GM12878 (cell line): ENCODE data around the gene ANKHD1. TPM values are rescaled to one million over a fixed set of nuclear protein-coding genes. Genes with fewer than 3 reads are reported as not detected.

Experiments used
- ATAC-seq: fragments of 200-7000 bp; cut with Tn5 transposase; 3 replicates; pipeline ENCODE4 v1.9.1; 2020; ENCODE audit warnings: mild to moderate bottlenecking, moderate library complexity
- BruUV-seq: library from RNA; stranded (reverse); fragments of 400-500 nt; replicated peaks from 2 replicates; lab custom pipeline; 2021; lab: Mats Ljungman, UMichigan
- CTCF ChIA-PET: fragments of 300-600 bp; sonication (Branson Sonifier 250); formaldehyde crosslinking; extraction: SDS; loops from one replicate; lab custom pipeline; 2021; ENCODE audit warnings: inconsistent platforms; lab: Yijun Ruan, JAX
- POLR2A ChIA-PET: fragments of 350-600 bp; formaldehyde crosslinking; extraction: SDS; loops from one replicate; lab custom pipeline; 2021; ENCODE audit warnings: inconsistent platforms; lab: Charles Lee
- RAD21 ChIA-PET: fragments of 300-600 bp; sonication (Branson Sonifier 250); formaldehyde crosslinking; loops from one replicate; lab custom pipeline; 2023; ENCODE audit warnings: antibody characterized with exemption; ENCODE audit not compliant: unreplicated experiment; lab: Charles Lee
- SMC1A ChIA-PET: fragments of 300-600 bp; sonication (Branson Sonifier 250); formaldehyde crosslinking; loops from one replicate; lab custom pipeline; 2023; ENCODE audit not compliant: unreplicated experiment, uncharacterized antibody; lab: Charles Lee
- DNase-seq: peaks from one replicate; pipeline ENCODE4 v3.0.0-alpha.2; 2011; ENCODE audit warnings: low read depth, low spot score
- FAIRE-seq: peaks from 3 replicates; lab custom pipeline; 2011; peaks lifted over from hg19 to GRCh38; lab: Jason Lieb, UNC
- H2AFZ ChIP-seq: 2 replicates; pipeline ENCODE4 v1.6.0; 2011; ENCODE audit warnings: low read depth, low read length, control low read depth; ENCODE audit not compliant: control insufficient read depth
- H3K27ac ChIP-seq: 2 replicates; pipeline ENCODE4 v1.5.1; 2011; ENCODE audit warnings: control low read depth; ENCODE audit not compliant: control insufficient read depth, insufficient read depth
- H3K27me3 ChIP-seq, 2 experiments: replicated peaks in 1 of 2; 2 replicates each; pipeline versions ENCODE4 v1.6.0 to v1.6.1; 2011; ENCODE audit warnings: low read length in 1 of 2; ENCODE audit not compliant: control insufficient read depth in 2 of 2, insufficient read depth in 2 of 2
- H3K36me3 ChIP-seq, 2 experiments: 2 replicates each; pipeline ENCODE4 v1.5.1; 2011; ENCODE audit warnings: low read length in 1 of 2; ENCODE audit not compliant: control insufficient read depth in 2 of 2, insufficient read depth in 2 of 2
- H3K4me1 ChIP-seq: 2 replicates; pipeline ENCODE4 v1.6.1; 2011; ENCODE audit warnings: mild to moderate bottlenecking, low read length, moderate library complexity, mixed read lengths; ENCODE audit not compliant: control insufficient read depth, insufficient read depth
- H3K4me2 ChIP-seq: 2 replicates; pipeline ENCODE4 v1.6.0; 2011; ENCODE audit warnings: control low read depth; ENCODE audit not compliant: control insufficient read depth, insufficient read depth
- H3K4me3 ChIP-seq: fragments of 200-600 bp; sonication (generic); 2 replicates; pipeline ENCODE4 v1.5.1; 2016
- H3K79me2 ChIP-seq: 2 replicates; pipeline ENCODE4 v1.6.0; 2011; ENCODE audit warnings: low read length; ENCODE audit not compliant: control insufficient read depth, insufficient read depth
- H3K9ac ChIP-seq: 2 replicates; pipeline ENCODE4 v1.8.0; 2011; ENCODE audit warnings: low read length, control low read depth, mixed read lengths; ENCODE audit not compliant: control insufficient read depth, insufficient read depth
- H3K9me3 ChIP-seq: replicated peaks from 3 replicates; pipeline ENCODE4 v1.5.1; 2011; ENCODE audit warnings: mild to moderate bottlenecking, low read length; ENCODE audit not compliant: control insufficient read depth, insufficient read depth
- H4K20me1 ChIP-seq: 2 replicates; pipeline ENCODE4 v1.6.0; 2011; ENCODE audit not compliant: control insufficient read depth, insufficient read depth
- FOXM1 ChIP-seq: IDR thresholded peaks from 2 replicates; pipeline ENCODE4 v1.6.1; 2012; ENCODE audit warnings: low read depth, mild to moderate bottlenecking, inconsistent platforms, low read length, moderate library complexity
- POLR2AphosphoS5 ChIP-seq: IDR thresholded peaks from 2 replicates; pipeline ENCODE4 v1.6.1; 2011; ENCODE audit warnings: mild to moderate bottlenecking, low read length, inconsistent platforms
- ZBED1 ChIP-seq: IDR thresholded peaks from 2 replicates; pipeline ENCODE4 v1.6.1; 2016; ENCODE audit warnings: borderline replicate concordance
- WGBS: methylation state at CpG from one replicate; pipeline ENCODE4 v1.1.6; 2016; ENCODE audit warnings: low lambda C conversion rate; ENCODE audit not compliant: insufficient replicate concordance, insufficient coverage; ENCODE audit errors: missing lambda C conversion rate; 5-methylcytosine and 5-hydroxymethylcytosine counted together
- in situ Hi-C: fragments of 300-500 bp; cut with MboI; formaldehyde crosslinking; loops from 9 replicates; pipeline ENCODE4 v1.14.3; 2018; ENCODE audit warnings: mixed read lengths
- intact Hi-C: fragments of 100-400 bp; cut with micrococcal nuclease; formaldehyde crosslinking; loops from one replicate; pipeline ENCODE4 v1.14.2; 2022; ENCODE audit not compliant: unreplicated experiment
- polyA plus RNA-seq, 11 experiments: library from polyadenylated mRNA; depleted of rRNA in 4 of 11; unstranded in 6 of 11; stranded (reverse) in 5 of 11; fragments of >200 nt; fragmentation: Nextera tagmentation in 4 of 11; fragmentation: Illumina TruSeq in 1 of 11; extraction: Ambion mirVana in 4 of 11; extraction: Trizol in 1 of 11; gene quantifications; 1 replicate in 1 of 11; 2 replicates in 10 of 11; pipeline versions ENCODE4 v1.2.1 to v1.2.3, GENCODE V29; 2011 to 2016; ENCODE audit warnings: inconsistent platforms in 2 of 11, missing spikeins in 2 of 11, low read depth in 1 of 11
- total RNA-seq, 4 experiments: library from RNA; depleted of rRNA in 3 of 4; stranded (reverse); fragments of >200 nt in 3 of 4; fragmentation: Illumina TruSeq in 1 of 4; extraction: Trizol in 1 of 4; gene quantifications; 2 replicates each; pipeline versions ENCODE4 v1.2.1 to v1.2.3, GENCODE V29; 2013 to 2021
- TF ChIP-seq, protein P1 (sequence below): fragments of 450-650 bp; IDR thresholded peaks from 2 replicates; pipeline ENCODE4 v1.6.1; 2017; ENCODE audit warnings: mild to moderate bottlenecking, moderate library complexity
- TF ChIP-seq, protein P2 (sequence below): fragments of 450-650 bp; IDR thresholded peaks from 2 replicates; pipeline ENCODE4 v1.6.1; 2018; ENCODE audit warnings: borderline replicate concordance, mild to moderate bottlenecking; ENCODE audit not compliant: partially characterized antibody
- TF ChIP-seq, protein P3 (sequence below): IDR thresholded peaks from 2 replicates; pipeline ENCODE4 v1.6.1; 2012; ENCODE audit warnings: low read length, inconsistent platforms

The ANKHD1 gene
- total and polyA plus RNA-seq, 10 of the 15 experiments (the other 5 are each of a cell fraction or from before 2014, with no cell fraction given): 31.6 to 96.8 (median 74.3) TPM

GRCh38 chr5:140548300-140548688 lies 146.7 kb downstream of the ANKHD1 start:
- no peak overlapping the region; the same call in 1 of the 2 replicates for H2AFZ ChIP-seq

More at GRCh38 chr5:140548300-140548688, 146.7 kb downstream of the ANKHD1 start:
- no peak for DNase-seq
- SMC1A ChIA-PET: interaction anchor here (0.8 to 2.3 kb wide), 10 partner anchors 10 to 171 kb away, joined by 3 to 9 read pairs (median 4); partner anchors contain the start of genes HARS1 and HARS2
- Histone ChIP-seq H3K9me3 (no peaks in the 10 kb centered on the region), H3K4me2 (peak overlapping the region; percentile 100), H3K4me3 (peak overlapping the region; percentile 66; the same call in 1 of the 2 replicates)
- CTCF ChIA-PET: interaction anchor here (0.6 to 2.4 kb wide), 10 partner anchors 9 to 227 kb away, joined by 3 to 9 read pairs (median 7); partner anchors contain the start of genes SRA1, TMCO6 and ZMAT2
- RAD21 ChIA-PET: interaction anchor here (1.1 to 2.1 kb wide), 4 partner anchors 10 to 146 kb away, joined by 3 to 7 read pairs (median 4); no protein-coding TSS in a partner anchor
- 0 out of 2 replicates have a peak, but pooled peaks have one; percentile 28 for TF ChIP-seq FOXM1
- TF ChIP-seq, protein P1, sequence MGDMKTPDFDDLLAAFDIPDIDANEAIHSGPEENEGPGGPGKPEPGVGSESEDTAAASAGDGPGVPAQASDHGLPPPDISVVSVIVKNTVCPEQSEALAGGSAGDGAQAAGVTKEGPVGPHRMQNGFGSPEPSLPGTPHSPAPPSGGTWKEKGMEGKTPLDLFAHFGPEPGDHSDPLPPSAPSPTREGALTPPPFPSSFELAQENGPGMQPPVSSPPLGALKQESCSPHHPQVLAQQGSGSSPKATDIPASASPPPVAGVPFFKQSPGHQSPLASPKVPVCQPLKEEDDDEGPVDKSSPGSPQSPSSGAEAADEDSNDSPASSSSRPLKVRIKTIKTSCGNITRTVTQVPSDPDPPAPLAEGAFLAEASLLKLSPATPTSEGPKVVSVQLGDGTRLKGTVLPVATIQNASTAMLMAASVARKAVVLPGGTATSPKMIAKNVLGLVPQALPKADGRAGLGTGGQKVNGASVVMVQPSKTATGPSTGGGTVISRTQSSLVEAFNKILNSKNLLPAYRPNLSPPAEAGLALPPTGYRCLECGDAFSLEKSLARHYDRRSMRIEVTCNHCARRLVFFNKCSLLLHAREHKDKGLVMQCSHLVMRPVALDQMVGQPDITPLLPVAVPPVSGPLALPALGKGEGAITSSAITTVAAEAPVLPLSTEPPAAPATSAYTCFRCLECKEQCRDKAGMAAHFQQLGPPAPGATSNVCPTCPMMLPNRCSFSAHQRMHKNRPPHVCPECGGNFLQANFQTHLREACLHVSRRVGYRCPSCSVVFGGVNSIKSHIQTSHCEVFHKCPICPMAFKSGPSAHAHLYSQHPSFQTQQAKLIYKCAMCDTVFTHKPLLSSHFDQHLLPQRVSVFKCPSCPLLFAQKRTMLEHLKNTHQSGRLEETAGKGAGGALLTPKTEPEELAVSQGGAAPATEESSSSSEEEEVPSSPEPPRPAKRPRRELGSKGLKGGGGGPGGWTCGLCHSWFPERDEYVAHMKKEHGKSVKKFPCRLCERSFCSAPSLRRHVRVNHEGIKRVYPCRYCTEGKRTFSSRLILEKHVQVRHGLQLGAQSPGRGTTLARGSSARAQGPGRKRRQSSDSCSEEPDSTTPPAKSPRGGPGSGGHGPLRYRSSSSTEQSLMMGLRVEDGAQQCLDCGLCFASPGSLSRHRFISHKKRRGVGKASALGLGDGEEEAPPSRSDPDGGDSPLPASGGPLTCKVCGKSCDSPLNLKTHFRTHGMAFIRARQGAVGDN: no peak
- 0 out of 2 replicates have a peak, but pooled peaks have one; percentile 36 for TF ChIP-seq ZBED1
- TF ChIP-seq POLR2AphosphoS5: peak; percentile 16; the same call in 1 of the 2 replicates
- TF ChIP-seq, protein P2, sequence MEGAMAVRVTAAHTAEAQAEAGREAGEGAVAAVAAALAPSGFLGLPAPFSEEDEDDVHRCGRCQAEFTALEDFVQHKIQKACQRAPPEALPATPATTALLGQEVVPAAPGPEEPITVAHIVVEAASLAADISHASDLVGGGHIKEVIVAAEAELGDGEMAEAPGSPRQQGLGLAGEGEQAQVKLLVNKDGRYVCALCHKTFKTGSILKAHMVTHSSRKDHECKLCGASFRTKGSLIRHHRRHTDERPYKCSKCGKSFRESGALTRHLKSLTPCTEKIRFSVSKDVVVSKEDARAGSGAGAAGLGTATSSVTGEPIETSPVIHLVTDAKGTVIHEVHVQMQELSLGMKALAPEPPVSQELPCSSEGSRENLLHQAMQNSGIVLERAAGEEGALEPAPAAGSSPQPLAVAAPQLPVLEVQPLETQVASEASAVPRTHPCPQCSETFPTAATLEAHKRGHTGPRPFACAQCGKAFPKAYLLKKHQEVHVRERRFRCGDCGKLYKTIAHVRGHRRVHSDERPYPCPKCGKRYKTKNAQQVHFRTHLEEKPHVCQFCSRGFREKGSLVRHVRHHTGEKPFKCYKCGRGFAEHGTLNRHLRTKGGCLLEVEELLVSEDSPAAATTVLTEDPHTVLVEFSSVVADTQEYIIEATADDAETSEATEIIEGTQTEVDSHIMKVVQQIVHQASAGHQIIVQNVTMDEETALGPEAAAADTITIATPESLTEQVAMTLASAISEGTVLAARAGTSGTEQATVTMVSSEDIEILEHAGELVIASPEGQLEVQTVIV: no peak
- TF ChIP-seq, protein P3, sequence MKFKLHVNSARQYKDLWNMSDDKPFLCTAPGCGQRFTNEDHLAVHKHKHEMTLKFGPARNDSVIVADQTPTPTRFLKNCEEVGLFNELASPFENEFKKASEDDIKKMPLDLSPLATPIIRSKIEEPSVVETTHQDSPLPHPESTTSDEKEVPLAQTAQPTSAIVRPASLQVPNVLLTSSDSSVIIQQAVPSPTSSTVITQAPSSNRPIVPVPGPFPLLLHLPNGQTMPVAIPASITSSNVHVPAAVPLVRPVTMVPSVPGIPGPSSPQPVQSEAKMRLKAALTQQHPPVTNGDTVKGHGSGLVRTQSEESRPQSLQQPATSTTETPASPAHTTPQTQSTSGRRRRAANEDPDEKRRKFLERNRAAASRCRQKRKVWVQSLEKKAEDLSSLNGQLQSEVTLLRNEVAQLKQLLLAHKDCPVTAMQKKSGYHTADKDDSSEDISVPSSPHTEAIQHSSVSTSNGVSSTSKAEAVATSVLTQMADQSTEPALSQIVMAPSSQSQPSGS: peak; percentile 32; the same call in 1 of the 2 replicates
- TF ChIP-seq, all 136 proteins: peak for 4
- POLR2A ChIA-PET: interaction anchor here (0.7 to 3.0 kb wide), 8 partner anchors 9 to 147 kb away, joined by 3 to 23 read pairs (median 6); partner anchors contain the start of genes ANKHD1, APBB3 and SRA1
- Histone ChIP-seq H3K4me1 (peaks cover 19% of the 10 kb centered on the region), H3K27me3 (no peaks in the 10 kb centered on the region), H3K27ac (peak overlapping the region; percentile 77), H4K20me1 (no peaks in the 10 kb centered on the region), H3K79me2 (peaks cover 8% of the 10 kb centered on the region), H3K9ac (peak overlapping the region; percentile 66), H3K36me3 (peaks cover 18 to 32% of the 10 kb centered on the region in 2 experiments)
- ATAC-seq (peak; percentile 12), FAIRE-seq (no peak)
- WGBS: 13% methylated on average over 5 of the region's 5 CpGs
- intact Hi-C loops (no loop called here), in situ Hi-C loops (no loop called here)
- BruUV-seq: no TSS peak
